ENCODE measurements around the gene TMEM63C.

Gene TMEM63C

GRCh38 chr14:77199590-77199989 is 18.0 kb downstream of the TMEM63C start:
- no peak for DNase-seq (ENCODE audit: low read depth)

DNA sequence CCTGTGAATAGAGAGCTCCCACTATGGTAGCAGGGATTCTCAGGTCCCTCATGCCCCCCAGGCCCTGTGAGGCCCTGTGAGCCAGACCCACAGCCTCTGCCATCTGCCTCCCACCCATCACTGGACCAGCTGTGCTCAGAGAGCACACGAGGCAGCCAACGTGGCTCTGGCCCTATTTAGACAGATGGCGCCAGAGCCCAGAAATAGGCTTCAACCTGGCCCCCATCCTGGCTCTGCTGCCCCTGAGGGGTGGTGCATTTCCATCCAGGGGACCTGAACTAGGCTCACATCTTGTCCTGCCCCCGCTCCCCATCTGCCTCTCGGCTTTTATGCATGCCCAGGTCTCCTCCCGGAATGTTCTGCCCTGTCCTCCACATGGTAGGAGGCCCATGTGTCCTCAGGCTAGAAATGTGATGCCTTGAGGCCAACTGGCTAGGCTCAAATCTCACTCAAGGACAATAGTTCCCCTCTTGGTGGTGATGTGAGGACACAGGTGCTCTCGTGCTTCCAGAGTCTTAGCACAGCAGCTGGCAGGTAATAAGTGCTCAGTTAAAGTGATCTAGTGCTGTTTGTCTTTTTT is 18.9 kb downstream of the TMEM63C start:
- DNase-seq (ENCODE audit: low read depth), result no peak

GRCh38 chr14:77201696-77202095 is 20.1 kb downstream of the TMEM63C start:
- no peak for DNase-seq (ENCODE audit: low read depth)

DNA sequence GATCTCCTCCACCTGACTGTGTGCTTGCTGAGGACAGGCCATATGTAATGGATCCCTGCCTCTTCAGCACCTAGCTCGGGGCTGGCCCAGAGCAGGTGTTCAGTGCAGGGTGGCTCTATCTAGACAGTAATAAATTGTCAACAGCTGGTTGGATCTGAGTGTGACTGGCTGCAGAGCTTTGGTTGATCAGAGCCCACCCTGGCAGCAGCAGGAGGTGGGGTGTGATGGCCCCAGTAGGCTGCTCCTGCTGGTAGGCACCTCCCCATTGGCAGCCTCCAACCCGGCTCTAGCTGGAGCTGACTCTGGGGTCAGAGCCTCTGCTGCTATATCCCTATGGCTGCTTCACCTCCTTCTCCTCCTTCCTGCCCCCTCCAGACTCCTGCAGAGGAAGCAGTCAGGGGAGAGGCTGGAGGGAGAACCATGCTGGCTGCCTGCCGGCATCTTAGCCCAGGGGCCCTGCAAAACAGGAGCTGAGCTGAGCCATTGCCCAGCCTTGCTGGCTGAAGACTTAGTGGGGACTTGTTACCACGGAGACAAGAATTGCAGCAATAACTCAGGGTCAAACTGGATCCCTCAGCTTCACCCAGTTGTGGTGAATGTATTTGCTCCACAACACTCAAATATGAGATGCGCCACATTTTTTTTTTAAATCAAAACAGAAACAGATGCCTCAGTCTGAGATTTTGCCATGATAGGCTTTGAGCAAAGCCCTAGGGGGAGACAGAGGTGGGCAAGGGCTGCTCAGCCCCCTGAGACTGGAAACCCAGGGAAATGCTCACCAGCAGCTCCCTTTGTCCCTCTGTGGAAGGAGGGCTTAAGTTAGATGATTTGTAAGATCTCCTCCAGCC is 22.2 kb downstream of the TMEM63C start:
- DNase-seq (ENCODE audit: low read depth), result no peak

- DNase-seq (ENCODE audit: low read depth), result no peak
Observed at GRCh38 chr14:77204459-77204771, 22.8 kb downstream of the TMEM63C start.

DNA sequence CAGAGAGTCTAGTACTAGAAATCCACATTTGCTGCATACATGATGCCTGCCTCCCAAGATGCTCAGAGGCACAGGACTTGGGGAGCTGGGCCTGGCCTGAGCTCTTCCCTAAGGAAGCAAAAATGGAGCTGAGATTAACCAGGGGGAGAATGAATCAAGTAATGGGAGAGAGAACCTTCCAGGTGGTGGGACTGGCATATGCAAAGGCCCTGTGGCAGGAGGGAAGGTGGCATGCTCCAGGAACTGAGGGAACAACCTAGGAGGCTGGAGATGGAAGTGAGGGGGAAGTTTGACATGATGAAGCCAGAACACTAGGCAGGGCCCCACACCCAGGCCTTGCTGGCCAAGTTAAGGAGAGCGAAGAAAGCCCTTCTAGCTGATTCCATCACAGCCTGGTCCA is 23.3 kb downstream of the TMEM63C start:
- DNase-seq (ENCODE audit: low read depth), result no peak

DNA sequence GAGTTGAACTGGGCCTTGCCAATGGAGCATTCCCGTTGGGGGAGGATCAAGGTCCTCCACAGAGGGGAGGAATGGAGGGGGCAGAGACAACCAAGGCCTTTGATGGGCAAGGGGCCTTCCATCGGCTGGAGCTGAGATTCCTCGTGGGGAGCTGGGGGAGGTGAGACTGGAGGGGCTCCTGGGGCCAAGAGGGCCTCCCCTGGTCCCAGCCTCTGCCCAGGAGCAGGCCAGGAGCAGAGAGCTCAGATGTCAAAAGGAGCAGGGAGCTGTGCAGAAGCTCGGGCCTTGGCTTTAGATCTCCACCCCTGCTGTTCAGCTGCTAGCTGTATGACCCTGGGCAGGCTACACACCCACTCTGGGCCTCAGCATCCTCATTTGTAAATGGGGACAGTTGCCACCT is 24.0 kb downstream of the TMEM63C start:
- no peak for DNase-seq (ENCODE audit: low read depth)

DNA sequence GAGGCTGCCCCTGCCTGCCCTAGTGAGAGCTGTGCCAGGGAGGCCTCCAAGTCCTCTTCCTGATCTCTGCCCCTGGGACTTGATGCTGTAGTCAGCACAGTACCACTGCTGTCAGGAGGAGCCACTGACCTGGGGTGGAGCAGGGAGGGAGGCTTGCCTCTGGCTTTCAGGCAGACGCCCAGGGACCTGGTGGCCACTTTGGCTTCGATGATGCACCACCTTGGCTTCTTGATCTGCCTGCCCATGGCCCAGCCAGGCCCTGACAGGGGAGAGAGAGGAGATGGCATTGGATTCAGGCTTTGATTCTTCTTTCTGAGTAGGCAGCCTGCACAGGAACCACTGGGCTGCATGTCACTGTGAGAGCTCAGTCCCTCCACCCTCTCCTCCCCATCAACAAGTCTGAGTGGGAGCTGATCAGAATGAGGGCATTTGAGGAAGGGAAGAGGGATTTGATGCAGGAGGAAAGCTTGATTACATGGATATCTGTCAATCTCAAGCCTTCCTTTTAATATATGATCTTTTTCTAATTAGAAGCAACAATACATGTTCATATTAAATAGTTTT is 24.7 kb downstream of the TMEM63C start:
- no peak for DNase-seq (ENCODE audit: low read depth)

- no peak for DNase-seq (ENCODE audit: low read depth)
Observed at GRCh38 chr14:77206877-77207389, 25.3 kb downstream of the TMEM63C start.

GRCh38 chr14:77208291-77208978 is 26.8 kb downstream of the TMEM63C start:
- peak; percentile 9 for DNase-seq (ENCODE audit: low read depth)

GRCh38 chr14:77208979-77209318 is 27.4 kb downstream of the TMEM63C start:
- DNase-seq (ENCODE audit: low read depth), result no peak

DNA sequence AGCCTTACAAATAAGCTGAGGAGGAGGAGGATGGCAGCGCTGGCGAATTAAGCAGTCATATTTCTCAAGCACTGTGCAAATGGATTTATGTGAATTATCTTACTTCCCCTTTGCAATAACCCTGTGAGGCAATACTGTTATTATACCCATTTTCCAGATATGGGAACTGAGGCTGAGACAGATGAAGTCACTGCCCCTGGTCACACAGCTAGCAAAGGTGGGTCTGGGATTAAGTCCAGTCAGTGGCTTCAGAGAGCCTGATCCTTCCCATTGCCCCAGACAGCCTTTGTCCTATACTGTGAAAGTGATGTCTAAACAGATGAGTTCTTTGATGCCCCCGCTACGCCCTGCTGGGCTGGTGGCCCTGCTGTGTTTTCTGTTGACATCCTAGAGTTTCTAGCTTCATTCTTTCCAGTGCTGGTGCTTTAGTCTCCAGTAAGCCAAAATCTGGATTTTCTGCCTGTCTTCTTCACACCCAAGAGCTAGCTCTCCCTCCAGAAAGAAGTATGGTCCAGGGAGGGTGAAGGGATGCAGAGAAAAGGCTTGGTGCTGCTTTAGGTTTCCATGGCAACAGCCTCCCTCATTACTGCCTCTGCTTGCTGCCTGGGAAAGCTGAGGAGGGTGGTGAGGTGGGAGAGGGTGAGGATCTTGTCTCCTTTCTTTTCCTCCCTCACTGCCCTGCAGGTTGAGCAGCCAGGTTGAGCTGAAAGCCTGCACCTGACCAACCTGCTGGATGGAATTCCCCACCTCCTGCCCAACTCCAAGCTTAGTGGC is 30.7 kb downstream of the TMEM63C start:
- no peak for DNase-seq (ENCODE audit: low read depth)

DNA sequence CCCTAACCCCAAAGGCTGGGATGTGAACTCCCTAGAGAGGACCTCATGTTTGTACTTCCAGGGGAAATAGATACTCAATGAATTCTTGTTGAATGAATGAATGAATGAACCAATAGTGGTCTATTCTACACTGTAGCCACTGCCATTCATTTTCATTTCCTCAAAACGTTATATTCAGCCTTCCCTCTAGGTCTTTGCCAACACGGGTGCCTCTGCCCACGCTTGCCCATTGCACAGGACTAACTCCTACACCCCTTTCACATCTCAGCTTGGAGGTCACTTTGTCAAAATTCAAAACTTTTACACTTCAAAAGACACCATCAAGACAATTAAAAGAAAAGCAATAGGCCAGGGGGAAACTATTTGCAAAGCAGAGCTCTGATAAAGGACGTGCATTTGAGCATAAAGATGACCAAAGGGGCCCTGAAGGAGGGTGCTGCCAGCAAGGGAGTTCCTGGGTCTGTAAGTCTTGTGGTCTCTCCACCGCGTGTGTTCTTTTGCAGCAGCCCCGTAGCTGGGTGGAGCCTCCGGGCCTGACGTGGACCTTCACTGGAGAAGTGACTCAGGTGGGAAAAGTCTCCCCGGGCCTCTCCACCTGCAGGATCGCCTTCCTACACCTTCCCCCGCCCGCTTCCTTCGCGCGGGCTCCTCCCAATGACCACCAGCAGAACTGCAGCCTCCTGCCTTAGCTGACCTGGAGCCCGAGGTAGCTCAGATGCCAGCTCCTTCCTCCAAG is 31.5 kb downstream of the TMEM63C start:
- DNase-seq (ENCODE audit: low read depth), result no peak

DNA sequence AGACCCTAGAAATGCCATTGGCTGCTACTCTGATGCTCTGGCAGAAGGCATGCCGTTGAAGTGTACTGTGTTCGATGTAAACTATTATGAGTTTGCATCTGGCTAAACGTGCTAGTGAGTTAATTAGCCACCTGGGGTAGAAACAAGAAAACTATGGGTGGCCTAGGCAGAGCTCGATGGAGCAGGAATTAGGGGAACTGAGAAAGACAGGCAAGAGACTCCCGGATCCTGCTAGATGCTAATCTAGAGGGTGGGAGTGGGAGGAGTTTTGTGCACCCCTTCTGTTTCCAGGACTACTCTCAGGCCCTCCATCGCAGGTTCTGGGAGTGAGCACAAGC is 32.0 kb downstream of the TMEM63C start:
- no peak for DNase-seq (ENCODE audit: low read depth)

GRCh38 chr14:77214216-77214615 is 32.6 kb downstream of the TMEM63C start:
- DNase-seq (ENCODE audit: low read depth), result no peak

DNA sequence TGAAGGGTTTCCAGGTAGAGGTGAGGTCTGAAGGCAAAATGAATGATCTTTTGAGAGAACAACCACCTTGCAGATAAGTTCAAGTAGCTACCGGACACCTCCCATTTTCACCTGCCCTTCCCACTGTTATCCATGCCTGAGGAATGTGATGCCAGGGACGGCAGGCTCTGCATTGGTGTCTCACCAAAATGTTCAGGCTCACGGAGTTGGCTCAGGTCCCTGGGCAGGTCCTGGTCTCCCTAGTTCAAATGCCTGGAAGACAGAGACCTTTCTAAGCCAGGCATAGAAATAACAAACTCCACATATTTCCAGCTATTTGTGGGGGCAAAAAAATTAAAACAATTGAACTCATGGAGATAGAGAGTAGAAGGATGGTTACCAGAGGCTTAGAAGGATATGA is 36.0 kb downstream of the TMEM63C start:
- DNase-seq (ENCODE audit: low read depth), result no peak

- no peak for DNase-seq (ENCODE audit: low read depth)
Observed at GRCh38 chr14:77219591-77219990, 38.0 kb downstream of the TMEM63C start.

DNA sequence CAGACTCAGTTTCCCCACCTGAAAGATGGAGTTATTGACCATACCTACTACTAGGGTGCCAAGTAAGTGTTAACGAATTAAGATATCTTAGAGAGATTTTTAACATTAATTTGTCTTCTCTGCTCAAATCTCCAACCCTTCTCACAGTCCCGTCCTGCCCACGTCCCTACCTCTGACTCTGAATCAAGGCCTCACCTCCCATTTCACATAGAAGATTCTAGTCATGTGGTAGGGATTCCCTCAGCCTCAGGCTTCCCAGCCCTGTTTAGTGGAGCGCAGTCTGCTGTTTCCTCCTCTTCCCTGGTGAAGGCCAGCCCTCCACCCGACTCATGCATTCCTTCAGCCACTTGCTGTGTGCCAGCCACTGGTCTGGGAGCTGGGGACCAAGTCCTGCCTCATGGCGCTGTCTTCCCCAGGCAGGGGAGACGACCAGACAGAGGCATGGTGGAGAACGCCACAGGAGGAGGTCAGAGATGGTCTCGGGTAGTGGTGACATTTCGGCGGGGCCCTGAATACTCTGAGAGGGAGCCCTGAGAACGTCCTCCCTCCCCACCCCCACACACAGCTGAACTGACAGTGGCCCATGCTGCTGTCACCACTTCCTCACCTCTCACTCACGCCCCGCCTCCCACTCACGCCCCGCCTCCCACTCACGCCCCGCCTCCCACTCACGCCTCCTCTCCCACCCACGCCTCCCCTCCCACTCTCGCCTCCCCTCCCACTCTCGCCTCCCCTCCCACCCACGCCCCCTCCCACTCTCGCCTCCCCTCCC is 38.8 kb downstream of the TMEM63C start:
- DNase-seq (ENCODE audit: low read depth), result no peak

- DNase-seq (ENCODE audit: low read depth), result no peak
Observed at GRCh38 chr14:77221241-77221871, 39.8 kb downstream of the TMEM63C start.

DNA sequence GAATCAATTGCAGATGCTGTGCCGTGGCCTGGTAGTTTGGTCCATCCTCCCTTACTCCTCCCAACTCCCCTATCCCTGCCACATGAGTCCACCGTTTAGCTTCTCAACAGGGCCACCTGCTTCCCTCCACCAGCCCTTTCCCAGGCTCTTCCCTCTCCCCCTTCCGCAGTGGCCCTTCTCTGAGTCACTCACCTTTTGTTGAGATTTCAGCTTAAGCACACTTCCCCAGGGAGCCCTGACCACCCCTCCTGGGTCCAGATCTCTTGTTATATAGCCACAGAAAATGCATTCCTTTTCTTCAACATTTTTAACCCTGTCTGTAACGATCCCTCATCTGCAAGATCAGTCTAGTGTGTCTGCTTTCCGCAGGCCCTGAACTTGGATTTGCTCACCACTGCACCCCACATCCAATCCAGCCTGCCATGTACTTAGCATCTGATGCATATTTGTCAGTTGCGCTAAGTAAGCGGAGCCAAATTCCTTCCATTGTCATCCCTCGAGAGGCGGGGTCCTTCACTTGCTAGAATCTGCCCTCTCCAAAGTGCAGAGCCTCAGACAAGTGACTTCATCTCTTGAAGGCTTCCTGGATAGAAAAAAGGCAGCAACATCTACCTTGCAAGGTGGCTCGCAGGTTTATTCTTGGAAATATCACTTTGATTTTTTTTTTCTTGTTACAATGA is 41.1 kb downstream of the TMEM63C start:
- no peak for DNase-seq (ENCODE audit: low read depth)
